Neural progenitor cell (in vitro differentiated cells): ENCODE results near the gene UCN2. TPM values are rescaled to one million over a fixed set of nuclear protein-coding genes. Genes with fewer than 3 reads are reported as not detected.

Experiments
- DNase-seq: peaks from one replicate; pipeline ENCODE4 v3.0.0-alpha.2; 2016; ENCODE audit warnings: low spot score
- H2AFZ ChIP-seq: fragments of 200-600 bp; sonication (generic); replicated peaks from 2 replicates; pipeline ENCODE4 v1.6.1; 2016; ENCODE audit warnings: antibody characterized with exemption
- H3F3A ChIP-seq: fragments of 200-600 bp; sonication (generic); 2 replicates; pipeline ENCODE4 v1.6.1; 2016; ENCODE audit warnings: antibody characterized with exemption, low read depth
- H3K27ac ChIP-seq: fragments of 200-600 bp; sonication (generic); 2 replicates; pipeline ENCODE4 v1.5.1; 2016; ENCODE audit warnings: mild to moderate bottlenecking
- H3K27me3 ChIP-seq: fragments of 200-600 bp; sonication (generic); 2 replicates; pipeline ENCODE4 v1.6.1; 2016; ENCODE audit warnings: mild to moderate bottlenecking, moderate library complexity
- H3K36me3 ChIP-seq: fragments of 200-600 bp; sonication (generic); 2 replicates; pipeline ENCODE4 v1.5.1; 2016
- H3K4me1 ChIP-seq: fragments of 200-600 bp; sonication (generic); 2 replicates; pipeline ENCODE4 v1.6.1; 2016; ENCODE audit warnings: mixed run types
- H3K4me2 ChIP-seq: fragments of 200-600 bp; sonication (generic); 2 replicates; pipeline ENCODE4 v1.6.1; 2016
- H3K4me3 ChIP-seq: fragments of 200-600 bp; sonication (generic); 2 replicates; pipeline ENCODE4 v1.5.1; 2016
- H3K79me2 ChIP-seq: fragments of 200-600 bp; sonication (generic); 2 replicates; pipeline ENCODE4 v1.6.1; 2016; ENCODE audit warnings: low read depth
- H3K9ac ChIP-seq: fragments of 200-600 bp; sonication (generic); 2 replicates; pipeline ENCODE4 v1.6.1; 2016
- H3K9me3 ChIP-seq: fragments of 200-600 bp; sonication (generic); 2 replicates; pipeline ENCODE4 v1.5.1; 2016; ENCODE audit warnings: low read depth
- H4K20me1 ChIP-seq: fragments of 200-600 bp; sonication (generic); 2 replicates; pipeline ENCODE4 v1.6.1; 2016; ENCODE audit warnings: low read depth
- H3K27ac Mint-ChIP-seq: 3 replicates; pipeline ENCODE4 v1.8.0; 2021; ENCODE audit warnings: mixed read lengths
- H3K27me3 Mint-ChIP-seq: 2 replicates; pipeline ENCODE4 v1.8.0; 2022; ENCODE audit warnings: low read depth, mild to moderate bottlenecking, inconsistent platforms, moderate library complexity, mixed read lengths; ENCODE audit not compliant: insufficient read depth
- H3K36me3 Mint-ChIP-seq: 3 replicates; pipeline ENCODE4 v1.8.0; 2021; ENCODE audit warnings: mixed read lengths
- H3K4me1 Mint-ChIP-seq: 3 replicates; pipeline ENCODE4 v1.8.0; 2021; ENCODE audit warnings: mixed read lengths
- H3K4me3 Mint-ChIP-seq: 3 replicates; pipeline ENCODE4 v1.8.0; 2021; ENCODE audit warnings: mild to moderate bottlenecking, moderate library complexity, mixed read lengths
- H3K9me3 Mint-ChIP-seq: 3 replicates; pipeline ENCODE4 v1.8.0; 2020; ENCODE audit warnings: mixed read lengths
- CTCF ChIP-seq: fragments of 200-600 bp; sonication (generic); IDR thresholded peaks from 2 replicates; pipeline ENCODE4 v1.5.1; 2017; ENCODE audit warnings: antibody characterized with exemption, mild to moderate bottlenecking
- EZH2 ChIP-seq: fragments of 200-600 bp; sonication (generic); IDR thresholded peaks from 2 replicates; pipeline ENCODE4 v1.6.1; 2017; ENCODE audit warnings: antibody characterized with exemption, mild to moderate bottlenecking, moderate library complexity
- EZH2phosphoT487 ChIP-seq: fragments of 200-600 bp; sonication (generic); IDR thresholded peaks from 2 replicates; pipeline ENCODE4 v1.6.1; 2017; ENCODE audit warnings: antibody characterized with exemption
- total RNA-seq: library from RNA; depleted of rRNA; stranded (reverse); fragments of >200 nt; gene quantifications from 2 replicates; pipeline ENCODE4 v1.2.3, GENCODE V29; 2015; ENCODE audit warnings: low replicate concordance

Gene UCN2
- total RNA-seq, 1 donor from 2014 or later: not detected

DNA sequence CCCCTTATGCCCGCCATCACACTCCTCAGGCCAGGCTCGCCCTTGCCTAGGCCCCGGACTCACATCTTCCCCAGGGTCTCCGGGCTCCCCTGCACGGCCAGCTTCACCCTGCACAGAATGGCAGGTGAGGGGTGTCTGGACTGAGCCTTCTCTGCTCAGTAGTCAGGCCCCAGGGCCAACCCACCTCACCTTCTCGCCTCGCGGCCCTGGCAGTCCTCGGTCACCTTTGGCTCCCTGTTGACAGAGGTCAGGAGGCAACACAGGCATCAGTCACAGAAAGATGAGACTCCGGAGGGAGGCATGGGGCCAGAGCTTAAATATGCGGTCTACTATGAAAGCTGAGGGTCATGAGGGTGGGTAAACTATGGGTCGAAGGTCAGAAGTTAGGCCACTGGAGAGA lies 8.4 kb upstream of the UCN2 start:
- TF ChIP-seq EZH2: no peak
- TF ChIP-seq CTCF: no peak
- TF ChIP-seq EZH2phosphoT487: no peak
- no peaks in the 10 kb centered on the region for H4K20me1 ChIP-seq
- H2AFZ ChIP-seq: no peak overlapping the region
- H3K27me3 Mint-ChIP-seq: peaks cover 5% of the 10 kb centered on the region
- no peak overlapping the region for H3K27ac ChIP-seq
- H3K4me1 Mint-ChIP-seq: no peaks in the 10 kb centered on the region
- H3K4me1 ChIP-seq: no peaks in the 10 kb centered on the region
- H3K27ac Mint-ChIP-seq: peak overlapping the region; percentile 79
- DNase-seq: no peak
- no peaks in the 10 kb centered on the region for H3K79me2 ChIP-seq
- no peaks in the 10 kb centered on the region for H3K9me3 Mint-ChIP-seq
- no peaks in the 10 kb centered on the region for H3K9me3 ChIP-seq
- no peak overlapping the region for H3K4me3 Mint-ChIP-seq
- no peaks in the 10 kb centered on the region for H3K36me3 ChIP-seq
- H3K36me3 Mint-ChIP-seq: peaks cover 9% of the 10 kb centered on the region
- no peak overlapping the region for H3K9ac ChIP-seq
- no peak overlapping the region for H3K4me2 ChIP-seq
- no peaks in the 10 kb centered on the region for H3F3A ChIP-seq
- no peaks in the 10 kb centered on the region for H3K27me3 ChIP-seq
- no peak overlapping the region for H3K4me3 ChIP-seq

- H3K27ac ChIP-seq: no peak overlapping the region
- no peaks in the 10 kb centered on the region for H3K79me2 ChIP-seq
- Mint-ChIP-seq H3K27me3 (peaks cover 5% of the 10 kb centered on the region), H3K36me3 (peaks cover 9% of the 10 kb centered on the region), H3K9me3 (no peaks in the 10 kb centered on the region), H3K4me1 (no peaks in the 10 kb centered on the region), H3K4me3 (no peak overlapping the region), H3K27ac (no peak overlapping the region)
- TF ChIP-seq EZH2 (no peak), CTCF (no peak), EZH2phosphoT487 (no peak)
- no peaks in the 10 kb centered on the region for H4K20me1 ChIP-seq
- H3K4me3 ChIP-seq: no peak overlapping the region
- H3K9me3 ChIP-seq: no peaks in the 10 kb centered on the region
- no peak overlapping the region for H3K4me2 ChIP-seq
- H3K4me1 ChIP-seq: no peaks in the 10 kb centered on the region
- DNase-seq: no peak
- no peak overlapping the region for H2AFZ ChIP-seq
- H3K36me3 ChIP-seq: no peaks in the 10 kb centered on the region
- H3K9ac ChIP-seq: no peak overlapping the region
- no peaks in the 10 kb centered on the region for H3F3A ChIP-seq
- no peaks in the 10 kb centered on the region for H3K27me3 ChIP-seq
These were observed 6.3 kb upstream of the UCN2 start for GRCh38 chr3:48569808-48570450.

DNA sequence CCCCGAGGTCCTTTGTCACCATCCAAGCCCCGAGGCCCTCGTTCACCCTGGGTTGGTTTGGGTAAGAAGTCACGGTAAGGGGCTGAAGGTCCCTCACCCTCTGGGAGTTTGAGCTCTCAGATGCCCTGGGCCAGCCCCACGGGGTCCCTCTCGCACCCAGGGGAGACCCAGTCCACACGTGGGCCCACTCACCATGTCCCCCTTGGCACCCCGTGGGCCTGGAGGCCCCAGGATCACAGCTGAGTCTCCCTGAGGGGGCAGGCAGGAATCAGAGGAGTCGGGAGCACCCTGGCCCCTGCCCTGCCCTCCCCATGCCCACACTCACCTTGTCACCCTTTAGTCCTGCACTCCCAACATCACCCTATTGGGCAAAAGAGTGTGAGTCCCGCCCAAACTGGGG lies 5.8 kb upstream of the UCN2 start:
- no peaks in the 10 kb centered on the region for H4K20me1 ChIP-seq
- no peaks in the 10 kb centered on the region for H3K9me3 Mint-ChIP-seq

More for the DNA sequence above, 5.8 kb upstream of the UCN2 start:
- Histone ChIP-seq H3K4me3 (no peak overlapping the region), H2AFZ (no peak overlapping the region), H3K9ac (no peak overlapping the region), H3K27me3 (no peaks in the 10 kb centered on the region), H3K79me2 (no peaks in the 10 kb centered on the region), H3K27ac (no peak overlapping the region), H3K4me1 (no peaks in the 10 kb centered on the region), H3K9me3 (no peaks in the 10 kb centered on the region), H3K36me3 (no peaks in the 10 kb centered on the region), H3K4me2 (no peak overlapping the region), H3F3A (no peaks in the 10 kb centered on the region)
- DNase-seq: no peak
- Mint-ChIP-seq H3K36me3 (peaks cover 9% of the 10 kb centered on the region), H3K27me3 (peaks cover 6% of the 10 kb centered on the region), H3K4me1 (no peaks in the 10 kb centered on the region), H3K27ac (no peak overlapping the region), H3K4me3 (no peak overlapping the region)
- no peak for TF ChIP-seq EZH2phosphoT487
- TF ChIP-seq EZH2: no peak
- TF ChIP-seq CTCF: no peak
